ENCODE results near the gene THSD8. TPM values are rescaled to one million over a fixed set of nuclear protein-coding genes. Genes with fewer than 3 reads are reported as not detected.

THSD8 gene
- polyA plus RNA-seq (2011; rRNA removed) (1.6 and 2.4 TPM in 2 replicates), polyA minus RNA-seq (2011; rRNA and poly(A)+ RNA removed) (0.74 TPM in 1 of 2 replicates, not detected in the other)

- no peak for DNase-seq (ENCODE audit: low read depth, low spot score)
- H3K4me3 ChIP-seq (ENCODE audit: low read depth, low read length): peak within 1 kb of the TSS; percentile 93
- TF ChIP-seq, protein P1, sequence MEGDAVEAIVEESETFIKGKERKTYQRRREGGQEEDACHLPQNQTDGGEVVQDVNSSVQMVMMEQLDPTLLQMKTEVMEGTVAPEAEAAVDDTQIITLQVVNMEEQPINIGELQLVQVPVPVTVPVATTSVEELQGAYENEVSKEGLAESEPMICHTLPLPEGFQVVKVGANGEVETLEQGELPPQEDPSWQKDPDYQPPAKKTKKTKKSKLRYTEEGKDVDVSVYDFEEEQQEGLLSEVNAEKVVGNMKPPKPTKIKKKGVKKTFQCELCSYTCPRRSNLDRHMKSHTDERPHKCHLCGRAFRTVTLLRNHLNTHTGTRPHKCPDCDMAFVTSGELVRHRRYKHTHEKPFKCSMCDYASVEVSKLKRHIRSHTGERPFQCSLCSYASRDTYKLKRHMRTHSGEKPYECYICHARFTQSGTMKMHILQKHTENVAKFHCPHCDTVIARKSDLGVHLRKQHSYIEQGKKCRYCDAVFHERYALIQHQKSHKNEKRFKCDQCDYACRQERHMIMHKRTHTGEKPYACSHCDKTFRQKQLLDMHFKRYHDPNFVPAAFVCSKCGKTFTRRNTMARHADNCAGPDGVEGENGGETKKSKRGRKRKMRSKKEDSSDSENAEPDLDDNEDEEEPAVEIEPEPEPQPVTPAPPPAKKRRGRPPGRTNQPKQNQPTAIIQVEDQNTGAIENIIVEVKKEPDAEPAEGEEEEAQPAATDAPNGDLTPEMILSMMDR (IDR thresholded peaks at IDR 0.05; ENCODE audit: low read depth, low read length): no peak
- ChIA-PET POLR2A (interaction anchor here (0.5 to 2.4 kb wide), 3 partner anchors 9 to 400 kb away, joined by 3 to 11 read pairs (median 6); partner anchors contain the start of gene JUNB), CTCF (interaction anchor here (0.9 to 12.2 kb wide), 2 partner anchors 38 to 46 kb away, joined by 3 to 410 read pairs; no protein-coding TSS in a partner anchor)
- H3K27me3 ChIP-seq (ENCODE audit: control insufficient read depth, insufficient read depth, low read length): no peaks in the 10 kb centered on the region
- no peak within 1 kb of the TSS for H3K27ac ChIP-seq (ENCODE audit: low read depth, low read length)
- no peaks in the 10 kb centered on the region; the same call in 1 of the 2 replicates for H3K9me3 ChIP-seq (ENCODE audit: control insufficient read depth, insufficient read depth, low read length)
These were observed at the start of gene THSD8, which contains the start of gene PRDX2 for GRCh38 chr19:12801466-12802266. Gene THSD8 (plus strand): TSS chr19:12802069. CDS start chr19:12802072, 3 bp downstream. Gene PRDX2 (minus strand): TSS chr19:12801800. CDS start chr19:12801261, 539 bp downstream.

GRCh38 chr19:12754465-12755196 lies 47.2 kb upstream of the THSD8 start:
- H3K27me3 ChIP-seq (ENCODE audit: control insufficient read depth, insufficient read depth, low read length): peaks cover 12% of the 10 kb centered on the region
- TF ChIP-seq, protein P1 (IDR thresholded peaks at IDR 0.05; ENCODE audit: low read depth, low read length): no peak
- POLR2A ChIA-PET: no interaction called here
- DNase-seq (ENCODE audit: low read depth, low spot score): no peak
- no peak overlapping the region for H3K4me3 ChIP-seq (ENCODE audit: low read depth, low read length)
- no peaks in the 10 kb centered on the region; the same call in 1 of the 2 replicates for H3K9me3 ChIP-seq (ENCODE audit: control insufficient read depth, insufficient read depth, low read length)
- CTCF ChIA-PET: interaction anchor here (0.6 to 5.1 kb wide), 5 partner anchors 11 to 92 kb away, joined by 3 to 52 read pairs (median 6); no protein-coding TSS in a partner anchor
- H3K27ac ChIP-seq (ENCODE audit: low read depth, low read length): no peak overlapping the region

GRCh38 chr19:12756150-12756883 lies 45.6 kb upstream of the THSD8 start:
- H3K9me3 ChIP-seq (ENCODE audit: control insufficient read depth, insufficient read depth, low read length): no peaks in the 10 kb centered on the region; the same call in 1 of the 2 replicates
- POLR2A ChIA-PET: interaction anchor here (0.6 to 0.9 kb wide), 2 partner anchors 9 to 16 kb away, joined by 3 read pairs; no protein-coding TSS in a partner anchor
- CTCF ChIA-PET: interaction anchor here (1.6 to 5.1 kb wide), 4 partner anchors 10 to 41 kb away, joined by 3 to 52 read pairs (median 28); no protein-coding TSS in a partner anchor
- H3K27ac ChIP-seq (ENCODE audit: low read depth, low read length): no peak overlapping the region
- no peak for DNase-seq (ENCODE audit: low read depth, low spot score)
- H3K4me3 ChIP-seq (ENCODE audit: low read depth, low read length): no peak overlapping the region
- TF ChIP-seq, protein P1 (IDR thresholded peaks at IDR 0.05; ENCODE audit: low read depth, low read length): no peak
- H3K27me3 ChIP-seq (ENCODE audit: control insufficient read depth, insufficient read depth, low read length): peaks cover 10% of the 10 kb centered on the region

DNA sequence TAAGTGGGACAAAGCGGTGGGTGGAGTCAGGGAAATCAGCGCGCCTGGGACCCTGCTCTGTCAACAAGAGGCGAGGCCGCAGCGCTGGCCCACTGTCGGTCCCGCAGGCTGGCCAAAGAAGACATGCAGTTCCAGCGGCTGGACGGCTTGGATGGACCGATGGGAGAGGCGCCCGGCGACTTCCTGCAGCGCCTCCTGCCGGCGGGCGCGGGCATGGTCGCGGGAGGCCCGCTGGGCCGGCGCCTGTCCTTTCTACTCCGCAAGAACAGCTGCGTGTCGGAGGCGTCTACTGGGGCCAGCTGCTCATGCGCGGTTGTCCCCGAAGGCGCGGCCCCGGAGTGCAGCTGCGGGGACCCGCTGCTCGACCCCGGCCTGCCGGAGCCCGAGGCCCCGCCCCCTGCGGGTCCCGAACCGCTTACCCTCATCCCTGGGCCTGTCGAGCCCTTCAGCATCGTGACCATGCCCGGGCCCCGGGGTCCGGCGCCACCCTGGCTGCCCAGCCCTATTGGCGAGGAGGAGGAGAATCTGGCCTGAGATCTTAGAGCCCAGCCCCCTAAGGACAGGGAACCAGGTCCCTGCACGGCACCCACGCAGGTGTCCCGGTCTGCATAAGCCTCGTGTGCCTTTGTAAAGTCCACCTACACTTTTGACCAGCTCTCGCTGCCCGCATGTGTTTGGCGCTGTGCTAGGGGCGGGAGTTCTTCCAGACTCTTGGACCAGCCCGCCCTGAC lies 44.2 kb upstream of the THSD8 start:
- TF ChIP-seq, protein P1 (IDR thresholded peaks at IDR 0.05; ENCODE audit: low read depth, low read length): peak; percentile 76
- Histone ChIP-seq H3K27ac (ENCODE audit: low read depth, low read length) (no peak overlapping the region), H3K9me3 (ENCODE audit: control insufficient read depth, insufficient read depth, low read length) (no peaks in the 10 kb centered on the region; the same call in 1 of the 2 replicates), H3K27me3 (ENCODE audit: control insufficient read depth, insufficient read depth, low read length) (peaks cover 3% of the 10 kb centered on the region), H3K4me3 (ENCODE audit: low read depth, low read length) (peak overlapping the region; percentile 53)
- CTCF ChIA-PET: interaction anchor here (0.6 to 11.9 kb wide), 32 partner anchors 8 to 1082 kb away, joined by 3 to 247 read pairs (median 4); partner anchors contain the start of genes GET3 and RNASEH2A
- no peak for DNase-seq (ENCODE audit: low read depth, low spot score)
- POLR2A ChIA-PET: interaction anchor here (0.6 to 2.4 kb wide), 4 partner anchors 9 to 36 kb away, joined by 3 to 10 read pairs (median 3); partner anchors contain the start of genes JUNB and TRIR
